GDM1 (cell line): ENCODE measurements around the gene ALX3.

ENCODE experiments used
- DNase-seq: peaks from one replicate; lab custom pipeline; 2025; lab: John Stamatoyannopoulos, UW

Gene ALX3

DNA sequence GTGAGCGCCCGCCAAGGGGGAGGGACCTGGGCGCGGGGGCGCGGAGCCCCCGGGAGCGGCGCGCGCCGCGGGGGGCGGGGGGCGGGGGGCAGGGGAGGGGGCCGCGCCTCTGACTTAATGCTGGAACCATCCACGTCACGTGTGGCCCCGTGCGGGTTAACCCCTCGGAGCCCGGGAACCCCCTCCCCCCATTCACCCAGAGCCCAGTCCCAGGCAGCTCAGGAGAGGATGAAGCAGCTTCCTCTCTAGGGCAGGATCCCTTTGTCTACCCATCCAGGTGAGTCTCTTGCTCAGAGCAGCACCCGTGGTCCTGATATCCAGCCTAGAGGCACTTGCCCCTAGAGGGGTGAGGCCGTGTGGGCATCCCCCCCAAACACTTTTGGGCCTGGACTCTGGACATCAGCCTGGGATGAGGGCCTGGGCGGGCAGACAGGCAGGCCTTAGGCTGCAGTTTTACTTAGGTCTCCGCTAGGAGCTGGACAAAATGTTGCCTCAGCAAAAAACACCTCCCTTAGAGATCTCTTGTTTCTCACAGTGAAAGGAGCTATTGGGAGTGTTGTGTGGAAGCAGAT lies at the start of gene ALX3:
Gene ALX3 (minus strand): TSS at position 2 of the 572 bp plus-strand sequence. CDS start 60 bp downstream, outside the sequence.
- no peak for DNase-seq

DNA sequence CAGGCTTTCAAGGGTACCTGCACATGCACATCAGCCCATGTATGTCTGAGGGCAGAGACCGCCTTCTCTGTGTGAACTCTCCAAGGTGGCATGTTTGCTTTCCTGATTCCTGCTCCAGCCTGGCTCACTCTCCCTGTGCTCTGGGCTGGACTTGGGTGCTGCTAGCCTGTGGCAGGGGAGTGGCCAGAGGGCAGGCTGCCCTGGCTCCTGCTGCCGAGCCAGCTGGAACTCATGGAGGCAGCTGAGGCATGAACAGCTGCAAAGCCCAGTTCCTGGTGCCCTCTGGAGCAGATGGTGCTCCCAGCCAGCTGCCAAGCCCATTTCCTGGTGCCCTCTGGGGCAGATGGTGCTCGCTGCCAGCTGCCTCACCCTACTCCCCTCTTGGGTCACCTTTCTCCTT lies 49.4 kb upstream of the ALX3 start:
- no peak for DNase-seq

DNA sequence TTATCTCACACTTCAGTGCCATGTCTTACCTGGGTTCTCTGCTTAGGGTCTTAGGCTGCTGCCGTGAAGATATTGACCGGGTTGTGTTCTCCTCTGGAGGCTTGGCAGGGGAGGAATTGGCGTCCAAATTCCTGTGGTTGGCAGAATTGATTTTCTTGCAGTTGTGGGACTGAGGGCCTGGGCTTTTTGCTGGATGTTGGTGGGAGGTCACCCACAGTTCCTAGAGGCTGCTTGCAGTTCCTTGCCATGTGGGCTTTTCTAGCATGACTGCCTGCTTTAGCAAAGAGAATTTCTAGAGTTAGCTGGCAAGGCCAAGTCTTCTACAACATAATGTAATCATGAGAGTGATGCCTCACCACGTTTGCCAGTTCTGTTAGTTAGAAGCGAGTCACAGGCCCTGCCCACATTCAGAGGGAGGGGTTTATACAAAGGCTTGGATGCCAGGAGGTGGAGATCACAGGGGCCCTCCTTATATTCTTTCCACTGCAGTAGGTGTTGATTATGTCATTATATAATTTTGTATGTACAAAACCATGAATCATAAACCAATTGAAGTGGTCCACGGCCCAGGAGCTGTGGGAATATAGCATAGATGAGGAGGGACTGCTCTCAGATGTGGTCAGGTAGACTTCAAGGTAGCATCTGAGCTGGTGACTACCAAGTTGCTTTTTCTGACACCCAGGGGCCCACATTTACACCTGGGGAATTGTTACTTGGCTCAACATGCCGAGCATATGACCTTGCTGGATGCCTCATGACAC lies 48.3 kb upstream of the ALX3 start:
- no peak for DNase-seq

DNA sequence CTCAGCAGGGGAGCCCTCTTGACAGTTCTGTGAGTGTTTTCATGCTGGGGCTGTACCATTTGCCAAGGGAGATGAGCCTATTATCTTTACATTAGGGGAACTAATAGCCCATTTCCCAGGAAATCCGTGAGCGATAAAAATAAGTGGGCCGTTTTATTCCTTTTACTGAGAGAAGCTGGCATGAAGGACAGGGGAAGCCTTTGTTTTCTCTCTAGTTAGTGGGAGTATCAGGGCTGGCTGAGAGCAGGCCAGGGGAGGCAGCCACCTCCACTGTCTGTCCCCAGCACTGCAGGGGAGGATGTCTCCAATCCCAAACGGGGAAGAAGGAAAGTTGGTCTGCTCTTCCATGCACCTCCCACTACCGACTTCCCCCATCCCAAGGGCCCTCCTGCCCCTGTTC lies 44.3 kb upstream of the ALX3 start:
- DNase-seq = no peak

DNA sequence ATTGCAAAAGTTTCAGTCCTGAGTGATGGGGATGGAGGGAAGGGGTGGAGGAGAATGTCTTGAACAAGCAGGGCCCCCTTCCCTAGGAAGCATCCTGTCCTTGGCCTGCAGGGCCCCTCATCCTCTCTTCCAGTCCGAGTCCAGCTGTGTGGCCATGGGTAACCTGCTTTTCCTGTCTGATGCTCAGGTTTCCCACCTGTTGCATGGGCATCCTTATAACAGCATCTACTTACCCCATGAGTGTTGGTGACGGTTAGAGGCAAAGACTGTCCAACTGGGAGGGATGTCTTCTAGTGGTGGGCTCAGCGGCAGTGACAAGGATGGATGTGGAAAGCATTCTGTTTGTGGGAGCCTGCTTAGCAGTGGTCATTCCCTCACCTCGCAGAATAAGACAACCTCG lies 43.7 kb upstream of the ALX3 start:
- DNase-seq = no peak

DNA sequence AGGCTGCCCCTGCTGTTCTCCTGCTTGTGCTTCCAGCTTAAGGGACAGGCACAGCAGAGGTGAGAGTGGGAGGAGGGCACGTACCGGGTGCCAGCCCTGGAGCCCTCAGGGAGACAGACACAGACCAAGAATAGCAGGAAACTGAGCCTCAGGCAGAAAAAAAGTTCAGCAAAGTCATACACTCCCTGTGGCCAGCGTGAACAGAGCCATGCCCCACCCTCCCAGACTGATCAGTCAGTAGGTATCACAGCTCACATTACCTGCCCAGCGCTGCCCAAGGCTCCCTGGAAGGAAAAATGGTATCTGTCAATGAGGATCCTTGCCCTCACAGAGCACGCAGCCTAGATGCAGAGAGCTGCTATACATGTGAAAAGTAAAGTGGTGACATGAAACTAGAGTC lies 43.1 kb upstream of the ALX3 start:
- DNase-seq = no peak

DNA sequence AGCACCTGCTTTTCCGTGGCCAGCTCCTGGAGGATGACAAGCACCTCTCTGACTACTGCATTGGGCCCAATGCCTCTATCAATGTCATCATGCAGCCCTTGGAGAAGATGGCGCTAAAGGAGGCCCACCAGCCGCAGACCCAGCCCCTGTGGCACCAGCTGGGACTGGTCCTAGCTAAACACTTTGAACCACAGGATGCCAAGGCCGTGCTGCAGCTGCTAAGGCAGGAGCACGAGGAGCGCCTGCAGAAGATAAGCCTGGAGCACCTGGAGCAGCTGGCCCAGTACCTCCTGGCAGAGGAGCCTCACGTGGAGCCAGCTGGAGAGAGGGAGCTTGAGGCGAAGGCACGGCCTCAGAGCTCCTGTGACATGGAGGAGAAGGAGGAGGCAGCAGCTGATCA lies 42.2 kb upstream of the ALX3 start:
- DNase-seq = no peak

DNA sequence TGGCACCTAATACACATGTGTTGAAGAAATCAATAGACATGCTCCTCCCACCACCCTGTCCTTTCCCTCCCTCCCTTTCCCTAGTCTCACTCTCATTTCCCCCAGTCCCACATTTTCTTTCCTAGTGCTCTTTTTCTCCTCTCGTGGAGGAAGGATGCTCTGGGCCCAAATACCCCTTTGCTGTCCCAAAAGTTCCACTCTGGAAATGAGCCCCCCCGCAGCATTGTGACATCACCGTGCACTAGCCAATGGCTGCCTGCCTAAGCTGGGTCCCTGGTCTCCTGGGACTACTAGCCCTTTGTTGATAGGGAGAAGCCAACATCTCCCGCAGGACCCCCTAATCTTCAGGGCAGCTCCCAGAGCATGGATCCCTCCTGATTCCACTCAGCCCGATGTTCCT lies 41.7 kb upstream of the ALX3 start, which contains the start of gene UBL4B:
Gene UBL4B (plus strand): TSS at position 301 of the 400 bp plus-strand sequence. CDS start 92 bp downstream, at position 393.
- no peak for DNase-seq

DNA sequence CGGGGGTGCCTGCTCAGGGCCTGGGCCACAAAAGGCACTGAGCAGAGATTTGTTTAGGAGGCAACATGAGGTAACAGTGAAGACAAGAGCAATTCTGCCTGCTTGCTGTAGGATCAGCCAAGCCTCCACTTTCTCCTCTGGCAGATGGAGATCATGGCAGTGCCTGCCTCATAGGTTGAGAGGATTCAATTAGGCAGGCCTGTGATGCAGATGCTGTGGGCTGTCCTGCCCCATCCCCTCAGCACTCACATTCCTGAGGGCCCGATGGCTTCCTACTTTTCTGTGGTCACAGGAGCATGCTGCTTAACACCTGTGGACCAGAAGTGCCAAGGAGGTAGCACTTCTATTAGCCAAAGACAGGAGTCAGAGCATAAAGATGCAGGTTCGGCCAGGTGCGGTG lies 40.6 kb upstream of the ALX3 start:
- DNase-seq = no peak

DNA sequence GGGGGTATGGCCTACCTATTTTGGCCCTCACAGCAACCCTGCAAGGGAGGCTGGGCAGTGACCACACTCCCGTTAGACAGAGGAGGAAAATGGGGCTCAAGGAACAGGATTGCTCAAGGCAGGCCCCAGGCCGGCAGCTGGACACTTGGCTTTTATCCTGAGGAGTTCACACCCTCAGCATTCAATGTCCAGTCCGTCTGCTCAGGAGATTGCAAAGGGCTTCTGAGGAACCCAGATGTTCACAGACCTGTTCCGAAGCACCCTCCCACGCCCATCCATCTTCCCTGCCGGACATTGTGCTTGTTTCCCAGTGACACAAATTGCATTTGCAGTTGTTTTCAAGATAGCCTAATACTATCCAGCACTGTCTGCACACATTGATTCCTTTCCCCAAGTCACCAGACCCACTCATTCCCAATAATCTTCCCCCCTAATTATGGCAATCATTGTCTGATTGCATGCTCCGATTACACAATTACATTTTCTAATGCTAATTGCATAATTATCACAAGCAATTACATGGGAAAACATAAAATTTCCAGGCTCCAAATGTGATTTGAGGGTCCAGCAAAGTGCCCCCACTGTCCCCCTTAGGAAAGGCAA lies 37.5 kb upstream of the ALX3 start:
- no peak for DNase-seq

DNA sequence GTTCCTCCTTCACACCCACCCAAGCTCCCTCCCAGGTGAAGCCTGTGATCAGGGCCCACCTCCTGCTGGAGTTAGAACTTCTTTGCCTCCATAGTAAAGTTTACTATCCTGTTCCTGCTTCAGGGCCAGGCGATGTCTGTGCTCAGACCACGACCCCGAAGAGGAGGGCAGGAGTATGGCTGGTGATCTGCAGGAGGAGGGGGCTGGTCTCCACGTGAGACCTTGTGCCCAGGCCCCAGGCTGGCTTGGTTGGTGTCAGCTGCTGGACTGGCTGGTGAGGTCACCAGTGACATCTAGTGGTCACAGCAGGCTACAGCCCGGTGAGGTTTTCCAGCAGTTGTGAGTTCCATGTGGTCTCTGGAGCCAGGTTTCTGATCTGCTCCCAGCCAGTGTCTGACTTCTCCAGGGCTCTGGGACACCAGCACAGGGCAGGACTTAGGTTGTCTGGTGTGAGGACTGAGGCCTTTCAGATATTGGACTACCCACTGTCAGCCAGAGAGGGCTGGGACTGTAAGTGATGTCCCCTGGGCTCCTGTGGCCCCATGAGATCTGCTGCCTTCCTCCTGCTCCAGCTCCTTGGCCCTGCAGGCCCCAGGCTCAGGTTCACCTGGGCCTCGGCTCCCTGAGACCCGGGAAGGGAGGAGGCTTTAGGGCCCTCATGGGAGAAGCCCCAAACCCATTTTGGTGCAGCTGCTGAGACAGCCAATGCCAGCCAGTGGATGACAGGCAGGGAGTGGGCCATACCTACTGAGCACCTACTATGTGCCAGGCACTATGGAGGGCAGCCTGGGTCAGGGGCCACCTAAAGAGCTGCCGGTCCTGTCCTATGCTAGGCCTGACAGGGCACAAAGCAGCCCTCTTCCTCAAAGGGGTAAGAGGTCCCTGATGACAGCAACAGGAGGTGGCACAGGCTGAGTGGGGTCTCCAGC lies 35.8 kb upstream of the ALX3 start:
- DNase-seq = peak; percentile 21

DNA sequence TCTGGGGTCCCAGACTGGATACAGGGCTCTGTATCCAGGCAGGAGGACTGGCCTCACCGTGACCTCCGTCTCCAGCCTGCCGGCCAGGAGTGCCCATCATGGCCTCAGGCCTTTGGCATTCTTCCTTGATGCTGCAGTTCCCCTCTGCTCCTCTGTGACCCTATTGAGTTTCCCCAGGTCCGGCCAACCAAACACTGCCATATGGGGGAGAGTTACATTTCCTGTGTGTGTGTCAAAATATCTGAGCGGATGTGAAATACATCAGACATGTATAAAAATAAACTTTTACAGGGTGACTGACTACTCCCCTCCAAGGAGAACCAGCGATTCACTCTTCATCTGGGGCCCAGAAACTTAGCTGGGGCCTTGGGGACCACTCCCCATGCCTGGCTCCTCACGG lies 31.6 kb upstream of the ALX3 start:
- DNase-seq = no peak

DNA sequence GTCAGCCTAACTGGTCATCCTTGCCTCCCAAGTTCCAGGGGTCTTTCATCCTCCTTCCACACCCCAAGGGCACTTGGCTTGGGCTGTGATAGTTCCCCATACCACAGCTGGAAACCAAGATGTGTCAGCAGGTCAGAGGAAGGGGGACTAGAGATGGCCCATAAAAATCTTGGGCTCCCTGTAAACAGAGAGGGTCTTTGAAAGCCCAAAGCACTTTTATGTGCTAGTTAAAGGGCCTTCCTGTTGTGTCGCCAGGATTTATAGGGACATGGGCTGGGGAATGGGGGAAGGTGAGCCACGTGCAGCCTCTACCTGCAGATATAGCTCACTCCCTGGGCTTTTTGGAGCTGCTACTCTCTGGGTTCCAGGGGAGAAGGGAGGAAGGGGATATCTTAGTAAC lies 29.9 kb upstream of the ALX3 start:
- DNase-seq = no peak

DNA sequence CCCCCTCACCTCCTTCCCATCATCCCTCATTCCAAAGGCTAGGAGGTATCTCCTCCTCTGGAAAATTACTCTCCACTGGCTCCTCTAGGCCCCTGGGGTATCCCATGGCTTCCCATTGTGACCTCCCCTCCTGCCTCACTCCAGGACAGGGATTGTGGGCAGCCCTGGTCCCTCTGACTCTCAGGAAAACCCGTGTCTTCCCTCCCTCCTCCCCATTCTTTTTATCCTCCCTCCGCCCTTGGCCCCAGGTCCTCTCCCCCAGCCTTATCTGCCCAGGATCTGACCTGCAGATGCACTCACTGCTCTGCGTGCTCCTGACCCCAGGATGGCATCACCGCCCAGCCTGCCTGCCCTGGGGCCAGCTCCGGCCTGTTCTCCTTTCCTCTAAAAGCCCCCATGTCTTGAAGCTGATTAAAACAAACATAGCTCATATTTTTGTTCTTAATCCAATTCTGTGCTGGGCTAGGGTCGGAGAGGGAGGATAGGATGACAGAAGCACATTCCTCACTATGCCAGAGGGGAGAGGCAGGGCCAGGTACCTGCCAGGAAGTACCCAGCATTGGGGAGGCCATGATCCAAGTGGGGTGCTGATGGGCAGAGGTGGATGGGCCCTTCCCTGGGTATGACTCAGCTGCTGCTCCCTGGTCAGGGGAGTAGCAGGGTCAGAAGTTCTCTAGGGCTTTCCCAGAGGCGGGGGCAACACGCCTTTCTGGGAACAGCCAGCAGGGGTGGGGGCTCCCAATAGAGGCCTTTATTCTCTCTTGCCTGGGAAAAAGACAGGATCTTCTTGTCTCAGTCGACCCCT lies 28.0 kb upstream of the ALX3 start:
- no peak for DNase-seq

DNA sequence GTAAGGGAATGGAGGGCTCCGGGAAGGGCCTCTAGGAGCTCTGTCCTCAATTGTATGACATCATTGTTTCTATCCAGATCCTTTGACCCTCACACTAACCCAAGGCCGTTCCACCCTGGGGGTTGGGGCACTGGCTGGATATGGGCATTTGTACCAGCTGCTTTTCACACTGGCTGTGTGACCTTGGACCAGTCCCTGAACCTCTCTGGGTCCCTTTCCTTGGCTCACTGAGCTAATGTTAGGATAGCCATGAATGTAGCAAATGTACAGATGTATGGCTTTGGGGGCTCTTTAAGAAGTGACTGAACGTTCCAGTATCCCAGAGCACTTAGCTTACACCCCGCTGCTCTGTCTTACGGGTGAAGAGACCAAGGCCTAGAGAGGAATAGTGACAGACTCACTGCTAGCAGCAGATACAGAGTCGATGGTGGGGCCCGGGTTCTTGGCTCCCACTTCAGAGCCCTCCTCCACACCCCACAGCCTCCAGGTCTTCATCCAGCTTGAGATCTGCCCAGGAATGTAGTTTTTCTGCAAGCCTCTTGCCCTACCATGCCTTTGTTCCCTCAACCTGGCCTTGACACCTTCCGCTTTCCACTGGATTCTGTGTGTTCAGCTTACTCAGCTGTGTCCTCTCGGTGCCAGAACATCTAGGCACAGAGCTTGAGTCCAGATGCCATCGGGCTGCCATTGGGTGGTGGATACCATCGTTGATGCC lies 27.2 kb upstream of the ALX3 start:
- no peak for DNase-seq

DNA sequence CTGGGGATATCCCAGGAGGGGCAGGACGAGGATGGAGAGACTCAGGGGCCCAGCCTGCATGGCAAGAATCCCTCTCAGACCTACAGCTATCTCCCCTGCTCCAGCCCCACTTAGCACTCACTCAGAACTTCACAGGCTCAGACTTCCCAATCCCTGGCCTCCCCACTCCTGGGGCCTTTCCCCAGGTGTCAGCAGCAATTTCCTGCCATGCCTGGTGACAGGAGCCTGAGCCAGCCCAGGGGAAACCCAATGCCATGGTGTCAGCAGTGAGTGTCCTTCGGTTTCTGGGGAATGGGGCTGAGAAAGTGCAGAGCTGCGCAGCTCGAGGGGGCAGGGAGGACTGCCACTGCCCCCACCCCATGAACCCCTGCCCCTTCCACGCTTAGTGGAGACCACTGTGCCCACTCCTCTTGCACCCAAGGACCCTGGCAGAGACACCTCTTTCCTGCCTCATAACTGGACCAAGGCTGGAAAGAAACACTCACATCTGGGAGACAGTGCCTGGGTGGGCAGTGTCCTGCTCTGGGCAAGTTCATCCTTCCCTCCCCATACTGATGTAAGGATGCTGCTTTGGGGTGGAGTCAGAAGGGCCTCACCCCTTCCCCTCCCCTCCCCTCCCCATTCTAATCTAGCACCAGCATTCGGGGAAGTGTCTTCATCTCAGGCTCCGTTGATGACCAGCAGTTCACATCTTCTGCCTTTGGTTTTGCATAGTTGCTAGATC lies 24.6 kb upstream of the ALX3 start:
- DNase-seq = no peak

DNA sequence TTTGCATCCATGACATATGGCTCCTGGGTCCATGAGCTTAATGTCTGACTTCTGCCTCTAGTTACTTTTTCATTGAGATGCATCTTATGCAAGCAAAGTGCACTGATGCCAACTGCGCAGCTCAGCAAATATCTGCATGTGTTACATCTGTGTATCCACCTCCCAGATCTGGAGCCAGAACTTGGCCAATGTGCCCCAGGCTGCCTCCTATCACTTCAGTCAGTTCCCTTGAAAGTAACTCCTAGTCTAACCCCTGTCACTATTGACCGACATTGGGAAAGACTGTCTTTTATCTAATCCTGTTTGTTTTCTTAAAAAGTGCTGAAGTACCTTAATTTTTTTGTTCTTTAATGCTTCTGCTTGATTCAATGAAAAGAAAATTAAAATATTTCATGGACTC lies 22.5 kb upstream of the ALX3 start:
- no peak for DNase-seq

DNA sequence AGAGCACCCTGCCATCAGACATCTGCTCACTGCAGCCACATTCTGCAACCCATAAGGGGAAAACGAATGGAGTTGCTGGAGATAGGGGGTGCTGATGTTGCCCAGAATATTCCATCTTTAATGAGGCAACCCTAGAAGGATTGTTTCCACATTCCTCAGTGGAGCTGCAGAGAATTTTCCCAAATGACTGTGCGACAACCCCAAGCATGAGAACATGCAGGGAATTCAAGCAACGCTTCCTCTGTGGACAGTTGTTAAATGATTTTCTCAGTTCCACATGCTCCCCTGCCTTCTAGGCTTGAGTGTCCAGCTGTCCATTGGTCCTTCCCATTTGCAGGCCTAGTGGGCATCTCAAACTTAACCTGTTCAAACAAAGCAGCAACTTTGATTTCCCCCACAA lies 21.3 kb upstream of the ALX3 start:
- DNase-seq = no peak

DNA sequence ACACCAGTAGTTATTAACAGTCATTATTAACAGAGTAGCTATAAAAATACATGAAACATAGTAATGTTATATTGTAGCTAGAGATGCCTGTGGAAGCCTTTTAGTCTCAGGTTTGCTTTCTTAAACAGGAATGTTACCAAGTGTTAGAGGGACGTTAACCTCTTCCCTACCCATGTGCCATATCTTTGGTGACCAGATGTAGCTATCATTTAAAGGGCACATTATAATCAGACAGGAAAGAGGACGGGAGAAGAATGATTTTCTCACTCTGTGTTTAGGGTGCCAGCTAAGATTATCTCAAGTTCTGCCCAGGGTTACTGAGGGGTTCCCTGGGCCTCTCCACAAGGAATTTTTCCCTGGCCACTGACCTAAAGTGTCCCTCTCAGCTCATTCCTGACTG lies 20.9 kb upstream of the ALX3 start:
- no peak for DNase-seq

DNA sequence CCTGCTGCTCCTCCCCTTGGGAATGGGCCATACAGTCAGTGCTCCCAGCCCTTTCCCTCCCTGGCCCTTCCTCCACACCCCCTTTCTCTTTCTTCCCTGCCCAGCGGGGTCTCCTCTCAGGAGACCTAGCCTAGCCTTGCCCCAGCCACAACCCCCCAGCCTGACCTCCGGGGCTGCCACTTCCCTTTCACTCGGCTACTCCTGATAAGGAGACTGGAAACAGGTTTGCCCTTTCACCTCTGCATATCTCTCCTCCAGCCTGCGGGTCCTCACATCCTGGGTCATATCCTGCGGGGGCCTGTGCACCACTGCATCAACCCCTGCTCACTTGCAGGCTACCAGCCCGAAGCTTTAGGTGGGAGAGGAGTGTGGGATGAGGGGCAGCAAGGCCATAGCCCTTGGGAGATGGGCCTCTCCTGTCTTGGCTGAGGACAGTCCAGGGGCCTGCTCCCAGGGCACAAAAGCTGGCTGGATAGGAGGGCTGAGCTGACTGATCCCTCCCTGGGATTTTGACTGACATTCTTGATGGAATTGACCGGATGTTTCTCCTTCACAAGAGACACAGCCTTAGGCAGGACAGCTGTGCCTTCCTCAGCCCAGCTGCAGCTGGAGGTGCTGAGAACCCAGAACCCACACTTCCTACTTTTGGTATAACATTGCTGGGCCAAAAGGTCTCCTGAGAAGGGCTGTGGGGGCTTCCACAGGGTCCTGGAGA lies 19.2 kb upstream of the ALX3 start:
- no peak for DNase-seq
